ENCODE results near the gene NLRC5.
"Not testable (repeated sequence)": the region's sequence is repeated elsewhere in the genome, so short reads cannot be mapped to it uniquely, and the experiment has no call there.

Gene NLRC5

GRCh38 chr16:56983211-56983751 is 6.1 kb upstream of the NLRC5 start:
- no peak for DNase-seq

- DNase-seq = no peak
These were observed 4.7 kb upstream of the NLRC5 start for GRCh38 chr16:56984639-56985038.

- DNase-seq = no peak
These were observed 3.9 kb upstream of the NLRC5 start for GRCh38 chr16:56985288-56985961.

- DNase-seq = no peak
These were observed 3.4 kb upstream of the NLRC5 start for GRCh38 chr16:56985962-56986360.

GRCh38 chr16:56986361-56986760 is 3.0 kb upstream of the NLRC5 start:
- no peak for DNase-seq

GRCh38 chr16:56986908-56987307 is 2.4 kb upstream of the NLRC5 start:
- DNase-seq = not testable (repeated sequence)

GRCh38 chr16:56987692-56988091 is 1.7 kb upstream of the NLRC5 start:
- DNase-seq = no peak

GRCh38 chr16:56988161-56988947 is 1.0 kb upstream of the NLRC5 start:
- DNase-seq = no peak

- no peak for DNase-seq
These were observed 631 bp downstream of the NLRC5 start for GRCh38 chr16:56989988-56990387.

- no peak for DNase-seq
These were observed 1.3 kb downstream of the NLRC5 start for GRCh38 chr16:56990407-56991286.

- DNase-seq = not testable (repeated sequence)
These were observed 3.1 kb downstream of the NLRC5 start for GRCh38 chr16:56992431-56992830.

- DNase-seq = no peak
These were observed 3.8 kb downstream of the NLRC5 start for GRCh38 chr16:56993204-56993603.

- no peak for DNase-seq
These were observed 5.0 kb downstream of the NLRC5 start for GRCh38 chr16:56994311-56994710.

GRCh38 chr16:56995136-56995805 is 5.9 kb downstream of the NLRC5 start:
- DNase-seq = no peak

- no peak for DNase-seq
These were observed 7.9 kb downstream of the NLRC5 start for GRCh38 chr16:56997264-56997663.

- DNase-seq = no peak
These were observed 8.6 kb downstream of the NLRC5 start for GRCh38 chr16:56997931-56998330.

- DNase-seq = no peak
These were observed 9.0 kb downstream of the NLRC5 start for GRCh38 chr16:56998352-56998751.

- no peak for DNase-seq
These were observed 9.5 kb downstream of the NLRC5 start for GRCh38 chr16:56998861-56999260.

GRCh38 chr16:56999409-57000270 is 10.3 kb downstream of the NLRC5 start:
- DNase-seq = peak; percentile 35

- DNase-seq = peak; percentile 41
These were observed 11.1 kb downstream of the NLRC5 start for GRCh38 chr16:57000271-57001025.

All from CD4-positive, alpha-beta T cell treated with Interleukin-15 for 1 hour (primary cell).